ENCODE results near the gene ARHGEF7. TPM values are rescaled to one million over a fixed set of nuclear protein-coding genes. Genes with fewer than 3 reads are reported as not detected.
"Not testable (repeated sequence)": the region's sequence is repeated elsewhere in the genome, so short reads cannot be mapped to it uniquely, and the experiment has no call there.

The ARHGEF7 gene
- total RNA-seq, 3 donors from 2014 or later (not counting 1 experiment from before 2014, with no cell fraction given), result 99.9 to 135 (median 105) TPM

- Mint-ChIP-seq H3K4me1 (peaks cover 93 to 97% of the 10 kb centered on the region in 2 donors), H3K4me3 (peak overlapping the region; percentile 89), H3K27me3 (ENCODE audit: low read depth in 2 of 2) (no peaks in the 10 kb centered on the region), H3K27ac (peak overlapping the region; percentile 89), H3K36me3 (no peaks in the 10 kb centered on the region), H3K9me3 (no peaks in the 10 kb centered on the region)
- no peaks in the 10 kb centered on the region for H3K27me3 ChIP-seq (ENCODE audit: control insufficient read depth, insufficient read depth, low read length)
- H3K4me1 ChIP-seq (ENCODE audit: control insufficient read depth, insufficient read depth, low read length), result peaks cover 65% of the 10 kb centered on the region
- intact Hi-C loops (cut with micrococcal nuclease), result loop anchor here (5.0 kb wide), 1 partner anchor 38 kb away; no protein-coding TSS in a partner anchor
- peak overlapping the region; percentile 11 for H3K4me3 ChIP-seq (ENCODE audit: low read length)
- WGBS (ENCODE audit: insufficient coverage), result 12% methylated on average over 18 of the region's 18 CpGs
- DNase-seq, result peak in 1 of 2 donors; percentile 75
- peak; percentile 67 to 75 (median 75) for ATAC-seq
- no peaks in the 10 kb centered on the region for H3K9me3 ChIP-seq (ENCODE audit: control insufficient read depth, insufficient read depth, low read length)
- peak overlapping the region; percentile 60 for H3K27ac ChIP-seq (ENCODE audit: low read length)
- peaks cover 2% of the 10 kb centered on the region for H3K36me3 ChIP-seq (ENCODE audit: control insufficient read depth, insufficient read depth, low read length)
- TF ChIP-seq CTCF (IDR thresholded peaks at IDR 0.05), result no peak
These were observed 69.6 kb downstream of the ARHGEF7 start for GRCh38 chr13:111184458-111185401.

- Histone ChIP-seq H3K36me3 (ENCODE audit: control insufficient read depth, insufficient read depth, low read length) (peaks cover 2% of the 10 kb centered on the region), H3K4me3 (ENCODE audit: low read length) (no peak overlapping the region), H3K27ac (ENCODE audit: low read length) (no peak overlapping the region), H3K27me3 (ENCODE audit: control insufficient read depth, insufficient read depth, low read length) (no peaks in the 10 kb centered on the region), H3K4me1 (ENCODE audit: control insufficient read depth, insufficient read depth, low read length) (peaks cover 70% of the 10 kb centered on the region), H3K9me3 (ENCODE audit: control insufficient read depth, insufficient read depth, low read length) (no peaks in the 10 kb centered on the region)
- H3K27ac Mint-ChIP-seq, result peak overlapping the region in 1 of 2 donors; percentile 89
- no peaks in the 10 kb centered on the region for H3K27me3 Mint-ChIP-seq (ENCODE audit: low read depth in 2 of 2)
- no peaks in the 10 kb centered on the region for H3K9me3 Mint-ChIP-seq
- 69% methylated on average over 10 of the region's 10 CpGs for WGBS (ENCODE audit: insufficient coverage)
- no peak for TF ChIP-seq CTCF (IDR thresholded peaks at IDR 0.05)
- intact Hi-C loops (cut with micrococcal nuclease), result loop anchor here (5.0 kb wide), 1 partner anchor 36 kb away; no protein-coding TSS in a partner anchor
- no peaks in the 10 kb centered on the region for H3K36me3 Mint-ChIP-seq
- ATAC-seq (no peak), DNase-seq (no peak)
- H3K4me3 Mint-ChIP-seq, result peak overlapping the region; percentile 8
- peaks cover 97 to 98% of the 10 kb centered on the region in 2 donors for H3K4me1 Mint-ChIP-seq
These were observed 71.3 kb downstream of the ARHGEF7 start for GRCh38 chr13:111186305-111186935.

GRCh38 chr13:111187960-111188541 is 72.9 kb downstream of the ARHGEF7 start:
- no peak overlapping the region for H3K27ac ChIP-seq (ENCODE audit: low read length)
- ATAC-seq, result no peak
- TF ChIP-seq CTCF (IDR thresholded peaks at IDR 0.05), result no peak
- Mint-ChIP-seq H3K9me3 (no peaks in the 10 kb centered on the region), H3K4me3 (peak overlapping the region; percentile 75), H3K36me3 (no peaks in the 10 kb centered on the region), H3K4me1 (peaks cover 95 to 97% of the 10 kb centered on the region in 2 donors), H3K27me3 (ENCODE audit: low read depth in 2 of 2) (no peaks in the 10 kb centered on the region), H3K27ac (peak overlapping the region in 1 of 2 donors; percentile 80)
- peaks cover 65% of the 10 kb centered on the region for H3K4me1 ChIP-seq (ENCODE audit: control insufficient read depth, insufficient read depth, low read length)
- H3K27me3 ChIP-seq (ENCODE audit: control insufficient read depth, insufficient read depth, low read length), result no peaks in the 10 kb centered on the region
- WGBS (ENCODE audit: insufficient coverage), result 74% methylated on average over 11 of the region's 11 CpGs
- no peaks in the 10 kb centered on the region for H3K9me3 ChIP-seq (ENCODE audit: control insufficient read depth, insufficient read depth, low read length)
- no peak for DNase-seq
- no peak overlapping the region for H3K4me3 ChIP-seq (ENCODE audit: low read length)
- intact Hi-C loops (cut with micrococcal nuclease), result loop anchor here (1.0 to 5.0 kb wide), 3 partner anchors 11 to 34 kb away; no protein-coding TSS in a partner anchor
- peaks cover 2% of the 10 kb centered on the region for H3K36me3 ChIP-seq (ENCODE audit: control insufficient read depth, insufficient read depth, low read length)

GRCh38 chr13:111189064-111189505 is 74.0 kb downstream of the ARHGEF7 start:
- Mint-ChIP-seq H3K4me3 (peak overlapping the region; percentile 75), H3K4me1 (peaks cover 95 to 96% of the 10 kb centered on the region in 2 donors), H3K27ac (peak overlapping the region; percentile 80 to 89)
- peak overlapping the region; percentile 64 for H3K27ac ChIP-seq (ENCODE audit: low read length)
- not testable (repeated sequence) for H3K4me3 ChIP-seq (ENCODE audit: low read length); H3K9me3 ChIP-seq (ENCODE audit: control insufficient read depth, insufficient read depth, low read length); H3K36me3 Mint-ChIP-seq; H3K27me3 Mint-ChIP-seq (ENCODE audit: low read depth in 2 of 2); H3K27me3 ChIP-seq (ENCODE audit: control insufficient read depth, insufficient read depth, low read length); H3K36me3 ChIP-seq (ENCODE audit: control insufficient read depth, insufficient read depth, low read length); H3K9me3 Mint-ChIP-seq
- 48% methylated on average over 12 of the region's 12 CpGs for WGBS (ENCODE audit: insufficient coverage)
- peaks cover 61% of the 10 kb centered on the region for H3K4me1 ChIP-seq (ENCODE audit: control insufficient read depth, insufficient read depth, low read length)
- DNase-seq, result peak; percentile 41 to 83
- ATAC-seq, result peak; percentile 28 to 48 (median 35)
- intact Hi-C loops (cut with micrococcal nuclease), result loop anchor here (2.0 to 5.0 kb wide), 2 partner anchors 14 to 33 kb away; no protein-coding TSS in a partner anchor

- Histone ChIP-seq H3K27ac (ENCODE audit: low read length) (peak overlapping the region; percentile 29), H3K4me1 (ENCODE audit: control insufficient read depth, insufficient read depth, low read length) (peaks cover 57% of the 10 kb centered on the region)
- Mint-ChIP-seq H3K4me1 (peaks cover 95 to 96% of the 10 kb centered on the region in 2 donors), H3K27ac (peak overlapping the region; percentile 80 to 89), H3K4me3 (peak overlapping the region; percentile 75)
- H3K36me3 Mint-ChIP-seq; H3K9me3 ChIP-seq (ENCODE audit: control insufficient read depth, insufficient read depth, low read length); H3K27me3 ChIP-seq (ENCODE audit: control insufficient read depth, insufficient read depth, low read length); H3K36me3 ChIP-seq (ENCODE audit: control insufficient read depth, insufficient read depth, low read length); H3K9me3 Mint-ChIP-seq; H3K4me3 ChIP-seq (ENCODE audit: low read length); H3K27me3 Mint-ChIP-seq (ENCODE audit: low read depth in 2 of 2): not testable (repeated sequence)
- WGBS (ENCODE audit: insufficient coverage), result 58% methylated on average over 9 of the region's 9 CpGs
- intact Hi-C loops (cut with micrococcal nuclease), result loop anchor here (2.0 to 5.0 kb wide), 2 partner anchors 13 to 33 kb away; no protein-coding TSS in a partner anchor
- ATAC-seq (peak in 1 of 3 donors; percentile 5), DNase-seq (peak in 1 of 2 donors; percentile 28)
These were observed 74.4 kb downstream of the ARHGEF7 start for GRCh38 chr13:111189516-111189915.

All from natural killer cell (primary cell).